ENCODE measurements around the gene MPP1.

DNA sequence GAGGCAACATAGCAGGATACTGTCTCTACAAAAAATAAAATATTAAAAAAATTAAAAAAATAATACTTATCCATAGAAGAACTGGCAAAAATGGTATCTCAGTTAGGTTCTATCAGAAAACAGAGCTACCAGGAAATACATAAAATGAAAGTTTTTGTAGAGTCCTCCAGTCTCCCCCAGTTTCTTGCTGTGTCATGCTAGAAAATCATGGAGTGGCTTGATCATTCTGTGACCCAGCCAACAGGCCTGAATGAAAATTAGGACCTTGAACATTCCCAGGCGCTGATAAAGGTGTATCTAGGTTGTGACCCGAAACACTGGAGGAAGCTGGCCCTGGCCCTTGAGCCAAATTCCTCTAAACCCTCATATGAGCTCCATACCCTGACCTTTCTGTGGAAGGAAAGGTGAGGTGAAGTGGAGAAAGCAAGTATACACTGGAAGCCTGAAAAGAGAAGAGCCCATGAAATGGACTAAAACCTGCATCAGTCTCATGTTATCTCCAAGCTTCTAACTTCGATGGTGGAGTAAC, 28.5 kb upstream of the MPP1 start:
- TF ChIP-seq, protein P1, sequence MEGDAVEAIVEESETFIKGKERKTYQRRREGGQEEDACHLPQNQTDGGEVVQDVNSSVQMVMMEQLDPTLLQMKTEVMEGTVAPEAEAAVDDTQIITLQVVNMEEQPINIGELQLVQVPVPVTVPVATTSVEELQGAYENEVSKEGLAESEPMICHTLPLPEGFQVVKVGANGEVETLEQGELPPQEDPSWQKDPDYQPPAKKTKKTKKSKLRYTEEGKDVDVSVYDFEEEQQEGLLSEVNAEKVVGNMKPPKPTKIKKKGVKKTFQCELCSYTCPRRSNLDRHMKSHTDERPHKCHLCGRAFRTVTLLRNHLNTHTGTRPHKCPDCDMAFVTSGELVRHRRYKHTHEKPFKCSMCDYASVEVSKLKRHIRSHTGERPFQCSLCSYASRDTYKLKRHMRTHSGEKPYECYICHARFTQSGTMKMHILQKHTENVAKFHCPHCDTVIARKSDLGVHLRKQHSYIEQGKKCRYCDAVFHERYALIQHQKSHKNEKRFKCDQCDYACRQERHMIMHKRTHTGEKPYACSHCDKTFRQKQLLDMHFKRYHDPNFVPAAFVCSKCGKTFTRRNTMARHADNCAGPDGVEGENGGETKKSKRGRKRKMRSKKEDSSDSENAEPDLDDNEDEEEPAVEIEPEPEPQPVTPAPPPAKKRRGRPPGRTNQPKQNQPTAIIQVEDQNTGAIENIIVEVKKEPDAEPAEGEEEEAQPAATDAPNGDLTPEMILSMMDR (IDR thresholded peaks at IDR 0.05; ENCODE audit: low read depth, low read length, poor library complexity, severe bottlenecking), result no peak
- no peak for TF ChIP-seq EZH2phosphoT487 (IDR thresholded peaks at IDR 0.05; ENCODE audit: borderline replicate concordance, low read length)

All from DOHH2 (cell line).